ENCODE data around the gene KSR2. TPM values are rescaled to one million over a fixed set of nuclear protein-coding genes. Genes with fewer than 3 reads are reported as not detected.
A peak's percentile ranks its signal among the peaks of the same experiment; 100 is the strongest.

The KSR2 gene
- total RNA-seq, 2 donors from 2014 or later: 0.07 TPM; not detected in 1

DNA sequence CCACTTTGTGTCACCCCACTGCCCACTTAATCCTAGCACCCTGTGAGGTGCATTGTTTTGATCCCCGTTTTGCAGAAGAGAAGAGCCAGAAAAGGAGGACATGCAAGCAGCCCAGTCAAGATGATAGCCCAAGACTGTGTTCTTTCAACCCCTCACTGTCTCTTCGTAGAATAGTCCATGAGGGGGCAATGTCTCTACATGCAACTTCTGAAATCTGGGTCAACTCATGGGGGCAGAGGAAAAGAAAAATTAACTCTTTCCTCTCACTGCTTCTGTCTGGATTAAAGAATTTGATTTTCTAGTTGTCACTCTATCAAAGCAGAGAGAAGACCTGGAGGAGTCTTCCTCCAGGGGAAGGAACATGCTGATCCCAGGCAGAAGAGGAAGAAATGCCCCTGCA is 377.8 kb downstream of the KSR2 start:
- H3K36me3 ChIP-seq: no peaks in the 10 kb centered on the region
- TF ChIP-seq, protein P1, sequence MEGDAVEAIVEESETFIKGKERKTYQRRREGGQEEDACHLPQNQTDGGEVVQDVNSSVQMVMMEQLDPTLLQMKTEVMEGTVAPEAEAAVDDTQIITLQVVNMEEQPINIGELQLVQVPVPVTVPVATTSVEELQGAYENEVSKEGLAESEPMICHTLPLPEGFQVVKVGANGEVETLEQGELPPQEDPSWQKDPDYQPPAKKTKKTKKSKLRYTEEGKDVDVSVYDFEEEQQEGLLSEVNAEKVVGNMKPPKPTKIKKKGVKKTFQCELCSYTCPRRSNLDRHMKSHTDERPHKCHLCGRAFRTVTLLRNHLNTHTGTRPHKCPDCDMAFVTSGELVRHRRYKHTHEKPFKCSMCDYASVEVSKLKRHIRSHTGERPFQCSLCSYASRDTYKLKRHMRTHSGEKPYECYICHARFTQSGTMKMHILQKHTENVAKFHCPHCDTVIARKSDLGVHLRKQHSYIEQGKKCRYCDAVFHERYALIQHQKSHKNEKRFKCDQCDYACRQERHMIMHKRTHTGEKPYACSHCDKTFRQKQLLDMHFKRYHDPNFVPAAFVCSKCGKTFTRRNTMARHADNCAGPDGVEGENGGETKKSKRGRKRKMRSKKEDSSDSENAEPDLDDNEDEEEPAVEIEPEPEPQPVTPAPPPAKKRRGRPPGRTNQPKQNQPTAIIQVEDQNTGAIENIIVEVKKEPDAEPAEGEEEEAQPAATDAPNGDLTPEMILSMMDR (IDR thresholded peaks at IDR 0.05): no peak

DNA sequence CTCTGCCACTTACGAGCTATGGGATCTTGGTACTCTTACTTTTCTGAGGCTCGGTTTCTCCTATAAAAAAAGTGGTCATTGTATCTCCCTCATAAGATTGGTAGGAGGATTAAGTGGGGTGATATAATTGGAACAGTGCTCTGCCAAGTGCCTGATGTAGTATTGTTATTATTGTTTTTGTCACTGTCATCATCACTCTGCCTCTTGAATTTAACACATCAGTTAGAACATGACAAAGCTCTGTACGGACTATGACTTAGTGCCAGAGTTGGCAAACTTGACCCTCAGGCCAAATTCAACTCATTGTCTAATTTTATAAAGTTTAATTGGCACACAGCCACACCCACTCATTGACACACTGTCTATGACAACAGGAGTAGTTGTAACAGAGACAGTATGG is 378.4 kb downstream of the KSR2 start:
- Histone ChIP-seq H3K27me3 (replicated peaks; ENCODE audit: insufficient read depth) (no peaks in the 10 kb centered on the region), H3K27ac (no peak overlapping the region), H3K4me1 (ENCODE audit: control insufficient read depth in 1 of 2, low read depth in 2 of 2) (no peaks in the 10 kb centered on the region), H3K4me3 (no peak overlapping the region), H3K36me3 (no peaks in the 10 kb centered on the region), H3K9me3 (no peaks in the 10 kb centered on the region)
- TF ChIP-seq, protein P1 (IDR thresholded peaks at IDR 0.05): no peak
- DNase-seq (ENCODE audit: low spot score) (no peak), ATAC-seq (ENCODE audit: insufficient number of reproducible peaks, low FRiP score, low read depth) (no peak)

More for the DNA sequence above, 377.8 kb downstream of the KSR2 start:
- no peaks in the 10 kb centered on the region for H3K27me3 ChIP-seq (replicated peaks; ENCODE audit: insufficient read depth)
- no peak for ATAC-seq (ENCODE audit: insufficient number of reproducible peaks, low FRiP score, low read depth)
- H3K27ac ChIP-seq: no peak overlapping the region
- H3K4me3 ChIP-seq: no peak overlapping the region
- no peak for DNase-seq (ENCODE audit: low spot score)
- H3K9me3 ChIP-seq: no peaks in the 10 kb centered on the region
- no peaks in the 10 kb centered on the region for H3K4me1 ChIP-seq (ENCODE audit: control insufficient read depth in 1 of 2, low read depth in 2 of 2)

DNA sequence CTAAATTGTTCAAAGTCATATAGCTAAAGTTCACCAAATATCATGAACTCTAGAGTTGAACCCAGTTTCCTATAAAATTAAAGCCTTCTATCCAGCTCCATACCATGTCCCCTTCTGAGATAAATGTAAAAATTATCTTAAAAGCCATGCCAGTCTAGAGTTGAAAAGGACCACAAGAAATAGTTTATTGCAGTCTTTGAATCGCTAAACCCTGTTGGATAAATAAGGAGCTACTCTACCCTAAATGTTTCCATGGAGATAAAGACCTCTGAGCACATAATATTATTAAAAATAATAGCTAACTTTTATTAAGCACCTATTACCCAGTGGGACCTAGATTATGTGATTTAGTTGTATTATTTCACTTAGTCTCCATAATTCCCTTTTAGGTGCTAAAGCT is 379.8 kb downstream of the KSR2 start:
- TF ChIP-seq, protein P1 (IDR thresholded peaks at IDR 0.05): no peak
- DNase-seq (ENCODE audit: low spot score) (no peak), ATAC-seq (ENCODE audit: insufficient number of reproducible peaks, low FRiP score, low read depth) (no peak)
- Histone ChIP-seq H3K27me3 (replicated peaks; ENCODE audit: insufficient read depth) (no peaks in the 10 kb centered on the region), H3K4me3 (no peak overlapping the region), H3K4me1 (ENCODE audit: control insufficient read depth in 1 of 2, low read depth in 2 of 2) (peaks cover 0 to 1% of the 10 kb centered on the region in 2 donors), H3K27ac (no peak overlapping the region), H3K9me3 (no peaks in the 10 kb centered on the region), H3K36me3 (no peaks in the 10 kb centered on the region)

DNA sequence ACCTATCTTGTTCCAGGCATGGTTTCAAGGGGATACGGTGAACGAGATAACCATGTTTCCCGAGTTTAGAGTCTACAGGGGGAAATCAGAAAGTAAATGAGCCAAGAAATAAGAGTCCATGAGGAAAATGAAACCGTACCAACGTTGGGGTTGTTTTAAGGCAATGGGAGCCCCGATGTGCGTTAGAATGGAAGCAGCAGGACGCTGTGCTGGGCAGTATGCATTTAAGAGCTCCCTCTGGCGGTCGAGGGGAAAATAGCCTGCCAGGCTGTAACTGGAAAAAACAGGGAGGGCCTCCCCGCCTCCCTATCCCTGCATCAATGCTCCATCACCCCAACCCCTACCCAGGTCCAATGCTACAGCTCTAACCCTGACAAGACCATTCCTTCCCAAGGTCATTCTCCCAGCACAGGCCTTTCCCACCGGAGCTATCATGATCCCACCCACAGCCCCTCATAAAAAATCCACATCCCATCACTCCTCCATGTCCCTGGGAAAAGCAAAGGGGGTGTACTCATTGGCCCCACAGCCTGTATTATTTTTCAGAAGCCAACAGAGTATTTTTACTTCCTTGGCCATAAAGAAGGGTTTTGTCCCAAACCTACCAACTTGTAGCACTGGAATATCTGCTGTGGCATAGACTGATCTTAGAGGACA is 381.0 kb downstream of the KSR2 start:
- Histone ChIP-seq H3K9me3 (no peaks in the 10 kb centered on the region), H3K27ac (no peak overlapping the region), H3K36me3 (no peaks in the 10 kb centered on the region), H3K4me1 (ENCODE audit: control insufficient read depth in 1 of 2, low read depth in 2 of 2) (peaks cover 0 to 7% of the 10 kb centered on the region in 2 donors), H3K27me3 (replicated peaks; ENCODE audit: insufficient read depth) (no peaks in the 10 kb centered on the region), H3K4me3 (no peak overlapping the region)
- TF ChIP-seq, protein P1 (IDR thresholded peaks at IDR 0.05): peak; percentile 72
- ATAC-seq (ENCODE audit: insufficient number of reproducible peaks, low FRiP score, low read depth) (peak; percentile 30), DNase-seq (ENCODE audit: low spot score) (no peak)

DNA sequence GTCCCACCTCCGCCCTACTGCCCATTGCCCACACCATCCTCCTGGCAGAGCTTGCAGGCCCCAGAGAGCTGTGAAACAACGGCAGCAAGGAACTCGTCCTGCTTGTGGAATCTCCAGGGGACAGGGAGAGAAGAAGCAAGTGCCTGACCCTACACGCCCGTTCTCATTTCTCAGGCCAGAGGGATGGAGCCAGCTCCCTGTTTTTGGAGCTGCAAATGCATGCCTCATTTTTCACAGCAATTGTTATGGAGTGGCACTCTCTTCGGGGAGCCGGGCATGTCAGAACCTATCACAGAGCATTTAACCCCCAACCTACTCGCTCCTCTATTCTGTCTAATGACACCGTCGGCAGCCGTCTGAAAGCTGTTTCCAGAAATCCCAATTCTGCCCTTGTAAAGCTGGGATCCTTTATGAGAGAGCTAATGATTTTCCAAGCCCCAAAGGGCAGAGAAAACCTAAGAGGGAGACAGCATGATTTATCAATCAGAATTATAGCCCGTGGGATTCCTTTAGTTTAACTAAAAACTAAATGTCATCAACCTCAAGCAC is 385.0 kb downstream of the KSR2 start:
- no peaks in the 10 kb centered on the region for H3K27me3 ChIP-seq (replicated peaks; ENCODE audit: insufficient read depth)
- H3K36me3 ChIP-seq: no peaks in the 10 kb centered on the region
- DNase-seq (ENCODE audit: low spot score) (no peak), ATAC-seq (ENCODE audit: insufficient number of reproducible peaks, low FRiP score, low read depth) (no peak)
- H3K9me3 ChIP-seq: no peaks in the 10 kb centered on the region
- peaks cover 0 to 15% of the 10 kb centered on the region in 2 donors for H3K4me1 ChIP-seq (ENCODE audit: control insufficient read depth in 1 of 2, low read depth in 2 of 2)
- TF ChIP-seq, protein P1 (IDR thresholded peaks at IDR 0.05): no peak
- no peak overlapping the region for H3K4me3 ChIP-seq
- no peak overlapping the region for H3K27ac ChIP-seq
